ENCODE results near the gene HSD11B2.

GRCh38 chr16:67459066-67459860 is 28.3 kb downstream of the HSD11B2 start:
- TF ChIP-seq TAF1 (IDR thresholded peaks at IDR 0.05; ENCODE audit: low read depth, low read length) (no peak), POLR2AphosphoS5 (IDR thresholded peaks at IDR 0.05; ENCODE audit: low read depth, low read length) (no peak), POLR2A (IDR thresholded peaks at IDR 0.05; ENCODE audit: low read depth, low read length) (no peak)
